C4-2B (cell line): Measurements from ENCODE around the gene RNH1.

Experiments used
- H3K27ac ChIP-seq: fragments of 450-650 bp; 2 replicates; pipeline ENCODE4 v1.5.1; 2017
- CTCF ChIP-seq: fragments of 450-650 bp; conservative IDR thresholded peaks from 2 replicates; pipeline ENCODE4 v1.5.1; 2017; ENCODE audit warnings: mild to moderate bottlenecking
- ZFX ChIP-seq: fragments of 450-650 bp; IDR thresholded peaks from 2 replicates; pipeline ENCODE4 v1.6.1; 2017

The RNH1 gene

DNA sequence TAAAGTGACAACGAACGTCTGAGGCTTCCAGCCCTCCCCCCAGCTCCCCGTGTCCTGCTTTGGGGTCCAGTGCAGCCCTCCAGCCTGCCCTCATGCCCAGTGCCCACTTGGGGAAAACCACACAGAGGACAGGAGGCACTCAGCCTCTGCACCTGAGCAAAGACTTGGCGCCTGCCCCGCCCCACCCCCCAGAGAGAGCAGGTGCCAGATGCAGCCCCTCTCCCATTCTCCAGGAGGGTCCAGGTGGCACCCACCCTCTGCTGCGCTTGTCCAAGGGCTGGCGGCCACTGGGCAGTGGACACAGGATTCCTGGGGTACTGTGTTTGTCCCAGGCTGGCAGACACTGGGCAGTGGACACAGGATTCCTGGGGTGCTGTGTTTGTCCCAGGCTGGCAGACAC lies 15.7 kb downstream of the RNH1 start:
- TF ChIP-seq CTCF: no peak
- TF ChIP-seq ZFX: no peak
- H3K27ac ChIP-seq: no peak overlapping the region

GRCh38 chr11:490930-491260 lies 16.1 kb downstream of the RNH1 start:
- TF ChIP-seq CTCF: no peak
- no peak for TF ChIP-seq ZFX
- no peak overlapping the region for H3K27ac ChIP-seq

DNA sequence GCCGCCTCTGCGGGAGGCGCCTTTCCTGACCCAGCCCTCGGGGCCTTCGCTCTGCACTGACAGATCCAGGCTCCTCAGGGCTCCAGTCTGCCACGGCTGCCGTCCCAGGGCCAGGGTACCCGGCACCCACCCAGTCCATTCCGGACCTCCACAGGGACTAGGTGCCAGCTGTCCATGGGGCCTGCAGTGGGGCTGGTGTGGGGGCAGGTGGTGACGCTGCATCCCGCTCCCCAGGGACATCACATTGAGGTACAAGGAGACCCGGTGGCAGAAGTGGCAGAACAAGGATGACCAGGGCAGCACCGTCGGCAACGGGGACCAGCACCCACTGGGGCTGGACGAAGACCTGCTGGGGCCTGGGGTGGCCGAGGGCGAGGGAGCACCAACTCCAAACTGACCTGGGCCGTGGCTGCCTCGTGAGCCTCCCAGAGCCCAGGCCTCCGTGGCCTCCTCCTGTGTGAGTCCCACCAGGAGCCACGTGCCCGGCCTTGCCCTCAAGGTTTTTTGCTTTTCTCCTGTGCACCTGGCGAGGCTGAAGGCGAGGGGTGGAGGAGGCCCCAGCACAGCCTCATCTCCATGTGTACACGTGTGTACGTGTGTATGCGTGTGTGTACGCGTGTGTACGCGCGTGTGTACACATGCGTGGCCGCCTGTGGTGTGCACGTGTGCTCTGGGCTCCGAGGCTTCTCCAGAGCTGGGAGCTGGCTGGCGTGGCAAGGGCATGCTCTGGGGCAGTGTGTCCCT lies 16.7 kb downstream of the RNH1 start:
- H3K27ac ChIP-seq: no peak overlapping the region
- TF ChIP-seq CTCF: no peak
- TF ChIP-seq ZFX: no peak

GRCh38 chr11:489610-490185 lies 17.3 kb downstream of the RNH1 start:
- H3K27ac ChIP-seq: no peak overlapping the region
- TF ChIP-seq ZFX (no peak), CTCF (no peak)

GRCh38 chr11:488992-489391 lies 18.1 kb downstream of the RNH1 start:
- H3K27ac ChIP-seq: no peak overlapping the region
- no peak for TF ChIP-seq CTCF
- no peak for TF ChIP-seq ZFX

- H3K27ac ChIP-seq: no peak overlapping the region
- no peak for TF ChIP-seq ZFX
- TF ChIP-seq CTCF: no peak
These were observed 18.5 kb downstream of the RNH1 start for GRCh38 chr11:488579-488978.

- TF ChIP-seq ZFX (no peak), CTCF (no peak)
- H3K27ac ChIP-seq: no peak overlapping the region
These were observed 19.0 kb downstream of the RNH1 start for GRCh38 chr11:488062-488461.
